Hematopoietic multipotent progenitor cell treated with erythropoietin and hydrocortisone succinate and interleukin-3 and kit ligand, for 17 days (in vitro differentiated cells): ENCODE data around the gene PHF2.

Experiments used
- DNase-seq: peaks from one replicate; pipeline ENCODE4 v3.0.0-alpha.2; 2015; ENCODE audit warnings: low spot score

Gene PHF2

GRCh38 chr9:93587284-93587650 is 10.9 kb downstream of the PHF2 start:
- no peak for DNase-seq

- no peak for DNase-seq
Observed at GRCh38 chr9:93587651-93588347, 11.4 kb downstream of the PHF2 start.

- DNase-seq: no peak
Observed at GRCh38 chr9:93588641-93589609, 12.5 kb downstream of the PHF2 start.

- DNase-seq: no peak
Observed at GRCh38 chr9:93589688-93590087, 13.3 kb downstream of the PHF2 start.

- DNase-seq: no peak
Observed at GRCh38 chr9:93590609-93591234, 14.3 kb downstream of the PHF2 start.

- DNase-seq: no peak
Observed at GRCh38 chr9:93591301-93592007, 15.1 kb downstream of the PHF2 start.

DNA sequence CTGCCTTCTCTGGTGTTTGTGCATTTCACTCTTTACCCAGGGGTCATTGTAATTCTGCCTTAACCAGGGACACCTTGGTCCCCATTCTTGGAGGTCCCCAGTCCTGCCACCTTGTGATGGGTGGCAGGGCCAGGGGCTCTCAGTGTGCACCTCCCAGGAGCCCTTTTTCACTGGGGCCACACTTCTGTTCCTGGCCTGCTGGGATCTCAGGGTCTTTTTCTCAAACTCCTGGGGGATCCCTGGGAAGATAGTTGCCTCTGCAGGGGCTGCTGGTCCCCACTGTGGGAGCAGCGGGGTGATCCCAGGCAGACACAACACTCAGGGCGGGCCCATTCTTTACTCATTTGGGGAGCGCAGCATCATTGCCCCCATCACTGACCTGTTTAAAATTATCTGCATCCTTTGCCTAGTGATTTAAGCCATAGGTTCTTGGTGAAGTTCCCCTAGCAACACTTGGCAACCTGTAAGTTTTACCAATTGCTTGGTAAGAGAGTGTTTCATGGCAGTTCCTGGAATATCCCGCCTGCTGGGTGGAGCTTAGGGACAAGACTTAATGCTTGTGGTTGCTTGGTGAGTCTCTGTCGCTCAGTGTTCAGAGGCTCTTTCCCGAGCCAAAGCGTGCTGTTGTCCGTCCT is 15.7 kb downstream of the PHF2 start:
- no peak for DNase-seq

- no peak for DNase-seq
Observed at GRCh38 chr9:93592643-93593021, 16.2 kb downstream of the PHF2 start.

GRCh38 chr9:93593144-93593658 is 16.8 kb downstream of the PHF2 start:
- no peak for DNase-seq

DNA sequence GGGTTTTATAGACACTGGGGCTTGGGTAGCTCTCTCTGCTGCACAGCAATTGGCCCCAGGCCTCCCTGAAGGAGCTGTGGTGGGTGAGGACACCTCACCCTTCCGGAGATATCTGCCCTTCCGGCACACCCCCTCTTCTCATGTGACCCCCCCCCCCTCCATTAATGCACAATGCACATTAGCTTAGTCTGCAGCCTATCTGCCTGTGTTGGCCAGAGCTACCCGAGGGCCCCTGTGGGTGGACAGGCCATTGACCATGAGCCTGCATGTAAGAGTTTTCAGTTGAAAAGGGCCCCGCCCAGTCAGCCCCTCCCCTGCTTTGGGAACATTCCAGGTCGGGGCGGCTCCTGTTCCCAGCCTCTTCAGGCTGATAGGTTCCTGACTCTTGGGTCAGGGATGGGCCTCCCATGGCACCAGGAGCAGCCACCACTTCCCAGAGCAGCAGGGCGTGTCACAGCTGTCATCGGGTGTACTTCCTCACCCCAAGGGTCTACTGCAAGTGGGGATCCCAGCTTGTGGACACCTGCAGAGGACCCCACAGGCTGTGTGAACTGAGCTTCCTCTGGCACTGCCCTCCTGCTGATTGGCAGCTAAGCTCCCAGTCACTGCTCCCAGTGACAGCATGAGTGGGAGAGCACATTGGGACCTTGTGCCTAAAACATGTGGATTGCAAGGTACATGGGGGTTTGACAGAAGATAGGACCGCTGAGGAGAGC is 17.8 kb downstream of the PHF2 start:
- DNase-seq: no peak

DNA sequence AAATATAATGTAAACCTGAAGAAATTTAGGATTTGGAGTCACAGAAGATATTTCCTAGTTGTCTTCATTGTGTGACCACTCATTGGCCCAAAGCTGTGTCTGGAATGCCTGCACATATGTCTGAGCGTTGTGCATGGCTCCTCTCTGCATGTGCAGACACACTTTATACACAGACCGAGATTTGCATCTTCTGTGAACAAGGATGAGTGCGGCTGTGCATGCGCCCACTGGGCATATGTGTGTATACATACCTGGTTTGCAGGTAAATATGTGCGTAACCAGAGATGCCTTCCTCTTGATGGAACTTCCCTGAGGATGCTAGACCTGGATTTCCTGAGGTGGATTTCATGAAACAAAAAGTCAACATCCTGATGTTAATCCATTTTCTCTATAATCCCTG is 19.1 kb downstream of the PHF2 start:
- DNase-seq: no peak

DNA sequence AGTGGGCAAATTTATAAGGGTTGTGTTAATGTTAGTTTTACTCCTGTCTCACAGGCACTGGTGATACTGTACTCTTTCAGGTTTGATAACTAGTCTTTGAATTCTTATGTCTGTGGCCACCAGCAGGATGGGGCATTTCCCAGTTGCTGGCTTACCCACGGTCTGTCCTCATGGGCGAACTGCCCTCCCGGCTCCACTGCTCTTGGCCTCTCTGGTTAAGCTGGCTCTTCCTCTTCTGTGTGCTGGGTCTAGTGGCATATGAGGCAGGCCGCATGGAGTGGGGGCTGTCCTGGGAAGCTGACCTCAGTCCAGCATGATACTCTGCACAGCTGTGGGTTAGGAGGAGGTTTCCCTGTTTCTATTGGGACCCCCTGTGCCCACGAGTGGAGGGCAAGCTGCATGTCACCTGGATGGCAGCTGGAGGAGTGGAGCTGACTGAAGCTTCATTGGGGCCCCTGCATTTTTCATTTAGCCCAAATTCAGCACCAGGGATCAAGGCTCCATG is 19.5 kb downstream of the PHF2 start:
- no peak for DNase-seq

- no peak for DNase-seq
Observed at GRCh38 chr9:93596399-93596798, 20.0 kb downstream of the PHF2 start.

DNA sequence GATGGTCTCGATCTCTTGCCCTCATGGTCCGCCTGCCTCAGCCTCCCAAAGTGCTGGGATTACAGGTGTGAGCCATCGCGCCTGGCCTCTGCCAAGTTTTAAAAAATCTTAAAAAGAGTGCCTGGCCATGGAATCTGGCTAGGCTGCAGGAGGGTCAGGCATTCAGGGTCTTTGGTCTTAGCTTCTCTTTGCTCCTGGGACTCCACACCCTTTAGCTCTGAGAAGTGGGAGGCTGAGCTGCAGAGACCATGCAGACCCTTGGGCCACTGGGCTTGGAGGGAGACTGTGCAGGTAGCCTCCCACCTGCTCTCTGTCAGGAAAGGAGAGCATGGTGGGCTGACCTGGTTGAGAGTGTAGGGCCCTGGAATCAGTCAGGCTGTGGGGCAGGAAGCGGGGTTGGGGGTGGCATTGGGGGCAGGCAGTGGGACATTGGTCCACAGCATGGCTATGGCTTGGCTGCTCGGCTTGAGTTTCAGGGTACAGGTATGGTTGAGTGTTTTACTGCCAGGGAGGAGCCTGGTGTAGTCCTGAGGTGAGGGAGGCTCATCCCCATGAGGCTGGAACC is 20.8 kb downstream of the PHF2 start:
- DNase-seq: no peak

- no peak for DNase-seq
Observed at GRCh38 chr9:93597871-93598646, 21.7 kb downstream of the PHF2 start.

- no peak for DNase-seq
Observed at GRCh38 chr9:93598647-93599241, 22.4 kb downstream of the PHF2 start.

GRCh38 chr9:93599571-93600403 is 23.4 kb downstream of the PHF2 start:
- no peak for DNase-seq

GRCh38 chr9:93600504-93600903 is 24.1 kb downstream of the PHF2 start:
- no peak for DNase-seq
